H9 (cell line): ENCODE data around the gene CDC42EP5. TPM values are rescaled to one million over a fixed set of nuclear protein-coding genes. Genes with fewer than 3 reads are reported as not detected.

Experiments
- DNase-seq: peaks from one replicate; pipeline ENCODE4 v3.0.0-alpha.2; 2017
- H2AFZ ChIP-seq: one replicate; pipeline ENCODE4 v1.6.1; 2013; ENCODE audit warnings: mild to moderate bottlenecking, low read length, control low read depth, moderate library complexity
- H2AK5ac ChIP-seq: 2 replicates; pipeline ENCODE4 v1.6.1; 2013; ENCODE audit warnings: low read length, control low read depth, mixed read lengths; ENCODE audit not compliant: insufficient read length
- H2BK120ac ChIP-seq: one replicate; pipeline ENCODE4 v1.6.1; 2013; ENCODE audit warnings: low read depth, mild to moderate bottlenecking, low read length, control low read depth, inconsistent platforms; ENCODE audit not compliant: poor library complexity, severe bottlenecking
- H2BK12ac ChIP-seq: 2 replicates; pipeline ENCODE4 v1.6.1; 2013; ENCODE audit warnings: low read length, control low read depth, mixed read lengths, low read depth; ENCODE audit not compliant: insufficient read length
- H2BK15ac ChIP-seq: 2 replicates; pipeline ENCODE4 v1.6.1; 2013; ENCODE audit warnings: low read depth, low read length, control low read depth
- H2BK20ac ChIP-seq: one replicate; pipeline ENCODE4 v1.6.1; 2013; ENCODE audit warnings: low read depth, mild to moderate bottlenecking, low read length, control low read depth, inconsistent platforms; ENCODE audit not compliant: poor library complexity, severe bottlenecking
- H2BK5ac ChIP-seq: 2 replicates; pipeline ENCODE4 v1.6.1; 2013; ENCODE audit warnings: low read length, control low read depth, mixed read lengths; ENCODE audit not compliant: insufficient read length
- H3K14ac ChIP-seq: 2 replicates; pipeline ENCODE4 v1.6.1; 2013; ENCODE audit warnings: low read length, control low read depth; ENCODE audit not compliant: insufficient read depth
- H3K18ac ChIP-seq: 2 replicates; pipeline ENCODE4 v1.6.1; 2013; ENCODE audit warnings: low read depth, mild to moderate bottlenecking, mixed read lengths, low read length, control low read depth; ENCODE audit not compliant: insufficient read length
- H3K23ac ChIP-seq: 2 replicates; pipeline ENCODE4 v1.6.1; 2013; ENCODE audit warnings: low read length, control low read depth, mixed read lengths, low read depth; ENCODE audit not compliant: insufficient read length
- H3K23me2 ChIP-seq: 2 replicates; pipeline ENCODE4 v1.6.1; 2013; ENCODE audit warnings: low read depth, mild to moderate bottlenecking, mixed read lengths, low read length, control low read depth; ENCODE audit not compliant: insufficient read length, poor library complexity, severe bottlenecking
- H3K27ac ChIP-seq: 2 replicates; pipeline ENCODE4 v1.5.1; 2013; ENCODE audit warnings: low read length, control low read depth, mixed read lengths, low read depth; ENCODE audit not compliant: insufficient read length
- H3K27me3 ChIP-seq: 2 replicates; pipeline ENCODE4 v1.6.1; 2013; ENCODE audit warnings: low read length, control low read depth, inconsistent platforms; ENCODE audit not compliant: insufficient read depth
- H3K4ac ChIP-seq: 2 replicates; pipeline ENCODE4 v1.6.1; 2013; ENCODE audit warnings: low read depth, mild to moderate bottlenecking, control low read depth, inconsistent platforms, low read length, moderate library complexity
- H3K4me1 ChIP-seq: 2 replicates; pipeline ENCODE4 v1.6.1; 2013; ENCODE audit warnings: low read length, control low read depth, inconsistent platforms; ENCODE audit not compliant: insufficient read depth
- H3K4me2 ChIP-seq: 2 replicates; pipeline ENCODE4 v1.6.1; 2013; ENCODE audit warnings: low read length, control low read depth, mixed read lengths; ENCODE audit not compliant: insufficient read length, insufficient read depth
- H3K56ac ChIP-seq: 2 replicates; pipeline ENCODE4 v1.6.1; 2013; ENCODE audit warnings: low read depth, mild to moderate bottlenecking, mixed read lengths, low read length, control low read depth; ENCODE audit not compliant: insufficient read length
- H3K79me1 ChIP-seq: 2 replicates; pipeline ENCODE4 v1.6.1; 2013; ENCODE audit warnings: low read depth, mild to moderate bottlenecking, moderate library complexity, low read length, control low read depth, inconsistent platforms; ENCODE audit not compliant: insufficient read depth, poor library complexity, severe bottlenecking
- H3K79me2 ChIP-seq: 2 replicates; pipeline ENCODE4 v1.6.1; 2013; ENCODE audit warnings: low read length, control low read depth, inconsistent platforms; ENCODE audit not compliant: insufficient read depth
- H3K9ac ChIP-seq: 2 replicates; pipeline ENCODE4 v1.6.1; 2013; ENCODE audit warnings: low read length, control low read depth, mixed read lengths; ENCODE audit not compliant: insufficient read length; ENCODE audit errors: extremely low read depth
- H3K9me3 ChIP-seq: one replicate; pipeline ENCODE4 v1.6.1; 2013; ENCODE audit warnings: low read depth, low read length, inconsistent platforms; ENCODE audit not compliant: control insufficient read depth
- H3T11ph ChIP-seq: one replicate; pipeline ENCODE4 v1.6.1; 2013; ENCODE audit warnings: mild to moderate bottlenecking, low read length, control low read depth, inconsistent platforms
- H4K20me1 ChIP-seq: one replicate; pipeline ENCODE4 v1.6.1; 2013; ENCODE audit not compliant: control insufficient read depth, insufficient read length, insufficient read depth
- H4K5ac ChIP-seq: 2 replicates; pipeline ENCODE4 v1.6.1; 2013; ENCODE audit warnings: low read depth, mild to moderate bottlenecking, mixed read lengths, low read length, control low read depth; ENCODE audit not compliant: insufficient read length
- H4K8ac ChIP-seq: replicated peaks from 2 replicates; pipeline ENCODE4 v1.6.1; 2013; ENCODE audit warnings: low read length, control low read depth, mixed read lengths, low read depth; ENCODE audit not compliant: insufficient read length
- H4K91ac ChIP-seq: 2 replicates; pipeline ENCODE4 v1.6.1; 2013; ENCODE audit warnings: low read depth, mild to moderate bottlenecking, moderate library complexity, mixed read lengths, low read length, control low read depth; ENCODE audit not compliant: insufficient read length
- H3K27ac Mint-ChIP-seq, 3 experiments: 2 replicates in 2 of 3; 3 replicates in 1 of 3; pipeline ENCODE4 v1.8.0; 2020 to 2021; ENCODE audit warnings: mixed read lengths in 3 of 3, mild to moderate bottlenecking in 1 of 3, moderate library complexity in 1 of 3
- H3K27me3 Mint-ChIP-seq: 2 replicates; pipeline ENCODE4 v1.8.0; 2021; ENCODE audit warnings: low read depth, mild to moderate bottlenecking, moderate library complexity, mixed read lengths
- H3K36me3 Mint-ChIP-seq, 3 experiments: 2 replicates in 2 of 3; 3 replicates in 1 of 3; pipeline ENCODE4 v1.8.0; 2020 to 2021; ENCODE audit warnings: low read depth in 3 of 3, mixed read lengths in 3 of 3; ENCODE audit not compliant: insufficient read depth in 1 of 3
- H3K4me1 Mint-ChIP-seq, 2 experiments: 2 replicates each; pipeline ENCODE4 v1.8.0; 2020; ENCODE audit warnings: mixed read lengths in 2 of 2
- H3K4me3 Mint-ChIP-seq, 2 experiments: 2 replicates in 1 of 2; 3 replicates in 1 of 2; pipeline ENCODE4 v1.8.0; 2020 to 2021; ENCODE audit warnings: mild to moderate bottlenecking in 2 of 2, mixed read lengths in 2 of 2, moderate library complexity in 1 of 2
- H3K9me3 Mint-ChIP-seq, 2 experiments: 2 replicates in 1 of 2; 3 replicates in 1 of 2; pipeline ENCODE4 v1.8.0; 2020; ENCODE audit warnings: mild to moderate bottlenecking in 2 of 2, mixed read lengths in 2 of 2, moderate library complexity in 1 of 2
- WGBS: extraction: QIAGEN DNeasy Blood & Tissue Kit; methylation state at CpG from one replicate; pipeline ENCODE4 v1.1.7; 2013; ENCODE audit warnings: missing lambda C conversion rate, low lambda C conversion rate, mixed read lengths; ENCODE audit not compliant: insufficient read length; ENCODE audit errors: extremely low coverage; 5-methylcytosine and 5-hydroxymethylcytosine counted together
- total RNA-seq: library from RNA; stranded (reverse); gene quantifications from 2 replicates; pipeline ENCODE4 v1.2.1, GENCODE V29; 2021
- TF ChIP-seq, protein P1 (sequence below): fragments of 200-600 bp; sonication (generic); conservative IDR thresholded peaks from 3 replicates; pipeline ENCODE4 v1.8.0; 2021; ENCODE audit warnings: antibody characterized with exemption, mild to moderate bottlenecking

The CDC42EP5 gene
- total RNA-seq, 1 experiment from 2014 or later: 1.6 TPM

DNA sequence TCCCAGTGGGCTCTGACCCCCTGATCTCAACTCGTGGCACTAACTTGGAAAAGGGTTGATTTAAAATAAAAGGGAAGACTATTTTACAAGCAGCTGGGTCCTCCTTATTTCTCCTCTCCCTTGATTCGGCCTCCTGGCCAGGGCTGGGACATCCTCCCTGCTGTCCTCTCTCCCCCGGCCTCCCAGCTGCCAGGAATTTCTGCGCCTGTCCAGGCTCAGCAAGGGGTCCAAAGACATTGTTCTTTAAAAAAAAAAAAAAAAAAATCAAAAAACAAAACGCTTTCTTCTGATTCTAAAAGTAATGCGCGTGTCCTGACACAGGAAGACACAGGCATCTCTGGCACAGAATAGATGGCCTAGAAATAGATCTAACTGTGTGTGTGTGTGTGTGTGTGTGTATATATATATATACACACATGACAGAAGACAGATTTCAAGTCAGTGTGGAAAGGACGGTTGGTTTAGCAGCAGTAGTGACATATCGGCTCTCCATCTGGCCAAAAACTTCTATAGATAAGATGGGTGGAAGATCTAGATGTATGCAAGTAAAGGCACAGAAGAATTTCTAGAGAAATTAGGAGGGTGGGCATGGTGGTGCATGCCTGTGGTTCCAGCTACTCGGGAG lies 36.4 kb downstream of the CDC42EP5 start:
- TF ChIP-seq, protein P1, sequence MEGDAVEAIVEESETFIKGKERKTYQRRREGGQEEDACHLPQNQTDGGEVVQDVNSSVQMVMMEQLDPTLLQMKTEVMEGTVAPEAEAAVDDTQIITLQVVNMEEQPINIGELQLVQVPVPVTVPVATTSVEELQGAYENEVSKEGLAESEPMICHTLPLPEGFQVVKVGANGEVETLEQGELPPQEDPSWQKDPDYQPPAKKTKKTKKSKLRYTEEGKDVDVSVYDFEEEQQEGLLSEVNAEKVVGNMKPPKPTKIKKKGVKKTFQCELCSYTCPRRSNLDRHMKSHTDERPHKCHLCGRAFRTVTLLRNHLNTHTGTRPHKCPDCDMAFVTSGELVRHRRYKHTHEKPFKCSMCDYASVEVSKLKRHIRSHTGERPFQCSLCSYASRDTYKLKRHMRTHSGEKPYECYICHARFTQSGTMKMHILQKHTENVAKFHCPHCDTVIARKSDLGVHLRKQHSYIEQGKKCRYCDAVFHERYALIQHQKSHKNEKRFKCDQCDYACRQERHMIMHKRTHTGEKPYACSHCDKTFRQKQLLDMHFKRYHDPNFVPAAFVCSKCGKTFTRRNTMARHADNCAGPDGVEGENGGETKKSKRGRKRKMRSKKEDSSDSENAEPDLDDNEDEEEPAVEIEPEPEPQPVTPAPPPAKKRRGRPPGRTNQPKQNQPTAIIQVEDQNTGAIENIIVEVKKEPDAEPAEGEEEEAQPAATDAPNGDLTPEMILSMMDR: no peak
- WGBS: no CpG with 5 or more reads among the region's 10 CpGs
- no peak overlapping the region for H3K27ac ChIP-seq

More for the DNA sequence above, 36.4 kb downstream of the CDC42EP5 start:
- H4K91ac ChIP-seq: no peak overlapping the region
- no peak overlapping the region for H3K14ac ChIP-seq
- no peaks in the 10 kb centered on the region for H3K27me3 ChIP-seq
- H3K4me2 ChIP-seq: no peak overlapping the region
- no peak overlapping the region for H2BK120ac ChIP-seq
- H3K4ac ChIP-seq: no peak overlapping the region
- H3K4me1 Mint-ChIP-seq: peaks cover 32 to 44% of the 10 kb centered on the region in 2 experiments
- H4K5ac ChIP-seq: no peak overlapping the region
- H2BK15ac ChIP-seq: no peak overlapping the region
- no peak overlapping the region for H2AK5ac ChIP-seq
- peaks cover 28% of the 10 kb centered on the region for H3K27me3 Mint-ChIP-seq
- no peaks in the 10 kb centered on the region for H3K9me3 ChIP-seq
- H2BK20ac ChIP-seq: no peak overlapping the region
- no peak overlapping the region for H3K18ac ChIP-seq
- no peaks in the 10 kb centered on the region for H4K20me1 ChIP-seq
- H4K8ac ChIP-seq: no peak overlapping the region
- H3T11ph ChIP-seq: no peak overlapping the region
- no peak overlapping the region for H2BK5ac ChIP-seq
- peaks cover 5% of the 10 kb centered on the region; the same call in 1 of the 2 replicates for H3K4me1 ChIP-seq
- H3K23ac ChIP-seq: no peak overlapping the region
- DNase-seq: no peak
- no peak overlapping the region for H3K9ac ChIP-seq
- no peaks in the 10 kb centered on the region for H3K79me1 ChIP-seq
- H2BK12ac ChIP-seq: no peak overlapping the region
- no peaks in the 10 kb centered on the region for H3K23me2 ChIP-seq
- no peak overlapping the region for H3K27ac Mint-ChIP-seq
- H3K9me3 Mint-ChIP-seq: no peaks in the 10 kb centered on the region
- no peak overlapping the region for H2AFZ ChIP-seq
- peaks cover 0 to 24% (median 24%) of the 10 kb centered on the region in 3 experiments; a peak in 6 of 7 replicates for H3K36me3 Mint-ChIP-seq
- H3K56ac ChIP-seq: no peak overlapping the region
- no peaks in the 10 kb centered on the region for H3K79me2 ChIP-seq
- no peak overlapping the region for H3K4me3 Mint-ChIP-seq
